ENCODE results near the gene HES6.

Gene HES6

DNA sequence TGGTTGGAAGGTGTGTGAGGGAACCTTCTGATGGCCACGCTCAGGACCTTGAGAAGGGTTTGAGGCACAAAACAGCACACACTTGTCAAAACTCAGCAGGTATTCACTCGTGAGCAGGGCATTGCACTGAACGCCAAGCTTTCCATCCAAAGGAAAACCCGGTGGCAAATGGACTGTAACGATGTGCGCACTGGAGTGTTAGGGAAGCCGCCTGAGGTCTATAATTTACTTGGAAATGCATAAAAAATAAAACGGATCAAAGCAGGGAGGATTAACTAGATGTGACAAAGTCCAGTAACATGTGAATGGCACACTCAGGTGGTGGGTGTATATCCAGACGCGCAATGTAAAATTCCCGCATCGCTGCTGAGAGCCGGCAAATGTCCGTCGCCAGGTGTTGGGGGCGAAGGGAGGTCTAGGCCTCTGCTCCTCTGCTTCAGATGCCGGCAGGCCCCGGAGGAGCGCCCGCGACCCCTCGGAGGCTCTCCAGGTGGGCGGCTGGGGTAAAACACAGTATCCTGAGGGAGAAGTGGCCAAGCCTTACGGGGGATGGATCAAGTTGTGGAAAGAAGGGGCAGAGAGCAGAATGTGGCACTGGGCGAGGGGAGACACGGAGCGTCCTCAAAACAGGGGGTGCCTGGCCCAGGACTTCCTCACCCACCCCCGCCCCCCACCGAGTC, 15.3 kb downstream of the HES6 start:
- DNase-seq: no peak
- H3K18ac ChIP-seq (ENCODE audit: low read depth in 1 of 2, low read length in 2 of 2): no peak overlapping the region
- H3K79me1 ChIP-seq (replicated peaks; ENCODE audit: low read length, poor library complexity, severe bottlenecking): no peaks in the 10 kb centered on the region
- 95% methylated on average over 28 of the region's 29 CpGs for WGBS
- H3K14ac ChIP-seq (ENCODE audit: low read length in 2 of 2): no peak overlapping the region
- H2BK15ac ChIP-seq (ENCODE audit: low read depth, poor library complexity, severe bottlenecking): no peak overlapping the region
- peaks cover 0 to 11% of the 10 kb centered on the region in 2 experiments for H3K36me3 ChIP-seq (ENCODE audit: control insufficient read depth in 1 of 2, insufficient read depth in 2 of 2, low read depth in 1 of 2, low read length in 2 of 2)
- H3K27ac ChIP-seq (ENCODE audit: low read length, poor library complexity, severe bottlenecking): no peak overlapping the region
- H3K9ac ChIP-seq (ENCODE audit: low read length): no peak overlapping the region
- H3K4me2 ChIP-seq (ENCODE audit: low read length, poor library complexity, severe bottlenecking): no peak overlapping the region
- H3K9me3 ChIP-seq (ENCODE audit: control insufficient read depth, low read length): no peaks in the 10 kb centered on the region
- no peak overlapping the region for H2BK120ac ChIP-seq (ENCODE audit: low read depth, low read length)
- no peak overlapping the region for H2BK12ac ChIP-seq (ENCODE audit: low read length in 2 of 2)
- H3K23ac ChIP-seq (ENCODE audit: low read length in 2 of 2): peak overlapping the region in 1 of 2 experiments; percentile 40
- no peak overlapping the region for H2BK5ac ChIP-seq (ENCODE audit: low read depth, low read length, poor library complexity, severe bottlenecking)
- H2AK5ac ChIP-seq (ENCODE audit: low read length, severe bottlenecking): no peak overlapping the region
- H4K91ac ChIP-seq (ENCODE audit: low read length): no peak overlapping the region
- H2AFZ ChIP-seq (ENCODE audit: low read depth, low read length): no peak overlapping the region
- H3K4ac ChIP-seq (ENCODE audit: low read depth in 1 of 2, low read length in 2 of 2): no peak overlapping the region
- H3K4me1 ChIP-seq (ENCODE audit: control insufficient read depth, insufficient read depth, low read depth, low read length): no peaks in the 10 kb centered on the region
- peaks cover 0 to 5% of the 10 kb centered on the region in 2 experiments for H3K27me3 ChIP-seq (ENCODE audit: control insufficient read depth in 1 of 2, insufficient read depth in 1 of 2, low read length in 2 of 2)
- H3K4me3 ChIP-seq (ENCODE audit: insufficient read depth in 1 of 2, low read depth in 1 of 2, low read length in 2 of 2): no peak overlapping the region
- no peak overlapping the region for H4K8ac ChIP-seq (ENCODE audit: low read length)

- peak overlapping the region in 1 of 2 experiments; percentile 55 for H3K4me3 ChIP-seq (ENCODE audit: insufficient read depth in 1 of 2, low read depth in 1 of 2, low read length in 2 of 2)
- no peak overlapping the region for H3K14ac ChIP-seq (ENCODE audit: low read length in 2 of 2)
- no peak overlapping the region for H4K91ac ChIP-seq (ENCODE audit: low read length)
- no peak overlapping the region for H2BK5ac ChIP-seq (ENCODE audit: low read depth, low read length, poor library complexity, severe bottlenecking)
- H3K23ac ChIP-seq (ENCODE audit: low read length in 2 of 2): no peak overlapping the region
- no peak overlapping the region for H3K27ac ChIP-seq (ENCODE audit: low read length, poor library complexity, severe bottlenecking)
- no peak overlapping the region for H2AK5ac ChIP-seq (ENCODE audit: low read length, severe bottlenecking)
- H2AFZ ChIP-seq (ENCODE audit: low read depth, low read length): no peak overlapping the region
- H2BK12ac ChIP-seq (ENCODE audit: low read length in 2 of 2): no peak overlapping the region
- H3K9me3 ChIP-seq (ENCODE audit: control insufficient read depth, low read length): no peaks in the 10 kb centered on the region
- H3K4me2 ChIP-seq (ENCODE audit: low read length, poor library complexity, severe bottlenecking): no peak overlapping the region
- no peak overlapping the region for H2BK120ac ChIP-seq (ENCODE audit: low read depth, low read length)
- H4K8ac ChIP-seq (ENCODE audit: low read length): no peak overlapping the region
- H3K36me3 ChIP-seq (ENCODE audit: control insufficient read depth in 1 of 2, insufficient read depth in 2 of 2, low read depth in 1 of 2, low read length in 2 of 2): peaks cover 0 to 7% of the 10 kb centered on the region in 2 experiments
- no peak overlapping the region for H3K4ac ChIP-seq (ENCODE audit: low read depth in 1 of 2, low read length in 2 of 2)
- H3K79me1 ChIP-seq (replicated peaks; ENCODE audit: low read length, poor library complexity, severe bottlenecking): no peaks in the 10 kb centered on the region
- DNase-seq: no peak
- no peaks in the 10 kb centered on the region for H3K4me1 ChIP-seq (ENCODE audit: control insufficient read depth, insufficient read depth, low read depth, low read length)
- no peak overlapping the region for H2BK15ac ChIP-seq (ENCODE audit: low read depth, poor library complexity, severe bottlenecking)
- WGBS: 87% methylated on average over 21 of the region's 23 CpGs
- H3K18ac ChIP-seq (ENCODE audit: low read depth in 1 of 2, low read length in 2 of 2): no peak overlapping the region
- no peaks in the 10 kb centered on the region for H3K27me3 ChIP-seq (ENCODE audit: control insufficient read depth in 1 of 2, insufficient read depth in 1 of 2, low read length in 2 of 2)
- peak overlapping the region; percentile 54 for H3K9ac ChIP-seq (ENCODE audit: low read length)
These were observed 18.8 kb downstream of the HES6 start for GRCh38 chr2:238220892-238221521.

- DNase-seq: no peak
- no peaks in the 10 kb centered on the region for H3K79me1 ChIP-seq (replicated peaks; ENCODE audit: low read length, poor library complexity, severe bottlenecking)
- WGBS: 93% methylated on average over 10 of the region's 10 CpGs
These were observed 19.5 kb downstream of the HES6 start for GRCh38 chr2:238220274-238220891.

DNA sequence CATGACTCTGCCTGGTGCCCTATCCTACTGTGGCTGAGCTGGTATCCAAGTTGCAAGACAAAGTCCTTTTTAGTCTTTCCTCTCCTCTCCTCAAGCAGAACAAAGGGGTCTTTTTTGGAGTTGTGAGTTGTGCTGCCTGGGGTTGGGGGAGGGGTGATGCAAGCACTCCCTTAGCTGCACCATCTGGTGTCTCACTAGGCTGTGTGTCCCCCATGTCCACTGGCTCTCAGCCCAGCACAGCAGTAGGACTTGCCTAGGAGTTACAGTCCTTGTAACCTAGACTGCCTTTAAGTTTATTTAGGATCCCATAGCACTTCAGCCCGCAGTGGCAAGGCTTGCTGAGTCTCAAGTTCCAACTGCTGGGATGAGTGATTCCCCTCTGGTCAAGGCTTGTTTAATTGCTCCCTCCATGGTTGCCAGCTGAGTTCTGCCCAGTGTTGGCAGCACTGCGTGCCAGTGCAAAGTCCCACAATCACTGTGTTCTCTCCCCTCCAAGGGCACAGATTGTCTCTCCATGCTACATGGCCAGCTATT, 23.1 kb downstream of the HES6 start:
- Histone ChIP-seq H4K8ac (ENCODE audit: low read length) (no peak overlapping the region), H4K91ac (ENCODE audit: low read length) (no peak overlapping the region), H3K27me3 (ENCODE audit: control insufficient read depth in 1 of 2, insufficient read depth in 1 of 2, low read length in 2 of 2) (peaks cover 0 to 13% of the 10 kb centered on the region in 2 experiments), H3K14ac (ENCODE audit: low read length in 2 of 2) (no peak overlapping the region), H2BK5ac (ENCODE audit: low read depth, low read length, poor library complexity, severe bottlenecking) (no peak overlapping the region), H2AFZ (ENCODE audit: low read depth, low read length) (no peak overlapping the region), H3K9me3 (ENCODE audit: control insufficient read depth, low read length) (peaks cover 3% of the 10 kb centered on the region), H3K36me3 (ENCODE audit: control insufficient read depth in 1 of 2, insufficient read depth in 2 of 2, low read depth in 1 of 2, low read length in 2 of 2) (peaks cover 0 to 4% of the 10 kb centered on the region in 2 experiments), H3K23ac (ENCODE audit: low read length in 2 of 2) (no peak overlapping the region), H3K27ac (ENCODE audit: low read length, poor library complexity, severe bottlenecking) (no peak overlapping the region), H3K4me3 (ENCODE audit: insufficient read depth in 1 of 2, low read depth in 1 of 2, low read length in 2 of 2) (no peak overlapping the region), H3K4me1 (ENCODE audit: control insufficient read depth, insufficient read depth, low read depth, low read length) (no peaks in the 10 kb centered on the region), H2BK15ac (ENCODE audit: low read depth, poor library complexity, severe bottlenecking) (no peak overlapping the region), H3K18ac (ENCODE audit: low read depth in 1 of 2, low read length in 2 of 2) (no peak overlapping the region), H3K79me1 (replicated peaks; ENCODE audit: low read length, poor library complexity, severe bottlenecking) (no peaks in the 10 kb centered on the region), H2BK12ac (ENCODE audit: low read length in 2 of 2) (no peak overlapping the region), H2BK120ac (ENCODE audit: low read depth, low read length) (no peak overlapping the region), H3K4me2 (ENCODE audit: low read length, poor library complexity, severe bottlenecking) (no peak overlapping the region), H3K9ac (ENCODE audit: low read length) (no peak overlapping the region), H3K4ac (ENCODE audit: low read depth in 1 of 2, low read length in 2 of 2) (no peak overlapping the region), H2AK5ac (ENCODE audit: low read length, severe bottlenecking) (no peak overlapping the region)
- WGBS: 89% methylated on average over 2 of the region's 2 CpGs
- no peak for DNase-seq

More at GRCh38 chr2:238220274-238220891, 19.5 kb downstream of the HES6 start:
- Histone ChIP-seq H3K4me1 (ENCODE audit: control insufficient read depth, insufficient read depth, low read depth, low read length) (no peaks in the 10 kb centered on the region), H3K4ac (ENCODE audit: low read depth in 1 of 2, low read length in 2 of 2) (no peak overlapping the region), H3K23ac (ENCODE audit: low read length in 2 of 2) (no peak overlapping the region), H2BK5ac (ENCODE audit: low read depth, low read length, poor library complexity, severe bottlenecking) (no peak overlapping the region), H3K9ac (ENCODE audit: low read length) (no peak overlapping the region), H3K4me3 (ENCODE audit: insufficient read depth in 1 of 2, low read depth in 1 of 2, low read length in 2 of 2) (no peak overlapping the region), H2BK120ac (ENCODE audit: low read depth, low read length) (no peak overlapping the region), H4K91ac (ENCODE audit: low read length) (no peak overlapping the region), H3K9me3 (ENCODE audit: control insufficient read depth, low read length) (no peaks in the 10 kb centered on the region), H3K18ac (ENCODE audit: low read depth in 1 of 2, low read length in 2 of 2) (no peak overlapping the region), H3K14ac (ENCODE audit: low read length in 2 of 2) (no peak overlapping the region), H3K27me3 (ENCODE audit: control insufficient read depth in 1 of 2, insufficient read depth in 1 of 2, low read length in 2 of 2) (no peaks in the 10 kb centered on the region), H3K27ac (ENCODE audit: low read length, poor library complexity, severe bottlenecking) (no peak overlapping the region), H2BK12ac (ENCODE audit: low read length in 2 of 2) (no peak overlapping the region), H2AK5ac (ENCODE audit: low read length, severe bottlenecking) (no peak overlapping the region), H2BK15ac (ENCODE audit: low read depth, poor library complexity, severe bottlenecking) (no peak overlapping the region), H2AFZ (ENCODE audit: low read depth, low read length) (no peak overlapping the region), H4K8ac (ENCODE audit: low read length) (no peak overlapping the region), H3K4me2 (ENCODE audit: low read length, poor library complexity, severe bottlenecking) (no peak overlapping the region), H3K36me3 (ENCODE audit: control insufficient read depth in 1 of 2, insufficient read depth in 2 of 2, low read depth in 1 of 2, low read length in 2 of 2) (peaks cover 0 to 7% of the 10 kb centered on the region in 2 experiments)
